Measurements from ENCODE around the gene CHMP5. TPM values are rescaled to one million over a fixed set of nuclear protein-coding genes. Genes with fewer than 3 reads are reported as not detected.

The CHMP5 gene
- total RNA-seq, 2 donors from 2014 or later: 50.0 to 55.9 TPM

- Histone ChIP-seq H3K4me1 (ENCODE audit: control insufficient read depth in 1 of 2, low read depth in 2 of 2) (peaks cover 2 to 38% of the 10 kb centered on the region in 2 donors), H3K9me3 (no peaks in the 10 kb centered on the region), H3K36me3 (no peaks in the 10 kb centered on the region), H3K27ac (peak overlapping the region; percentile 99), H3K27me3 (replicated peaks; ENCODE audit: insufficient read depth) (no peaks in the 10 kb centered on the region), H3K4me3 (peak overlapping the region; percentile 94)
- no peak for DNase-seq (ENCODE audit: low spot score)
- TF ChIP-seq CTCF (IDR thresholded peaks at IDR 0.05): no peak
- no peak for ATAC-seq (ENCODE audit: insufficient number of reproducible peaks, low FRiP score, low read depth)
Measured at GRCh38 chr9:33288828-33289483, 24.1 kb downstream of the CHMP5 start.

GRCh38 chr9:33289496-33289895 lies 24.6 kb downstream of the CHMP5 start:
- DNase-seq (ENCODE audit: low spot score) (no peak), ATAC-seq (ENCODE audit: insufficient number of reproducible peaks, low FRiP score, low read depth) (no peak)
- H3K9me3 ChIP-seq: no peaks in the 10 kb centered on the region
- peaks cover under 1% of the 10 kb centered on the region for H3K36me3 ChIP-seq
- H3K4me3 ChIP-seq: peak overlapping the region; percentile 94
- H3K4me1 ChIP-seq (ENCODE audit: control insufficient read depth in 1 of 2, low read depth in 2 of 2): peaks cover 2 to 40% of the 10 kb centered on the region in 2 donors
- peak overlapping the region; percentile 99 for H3K27ac ChIP-seq
- H3K27me3 ChIP-seq (replicated peaks; ENCODE audit: insufficient read depth): no peaks in the 10 kb centered on the region
- TF ChIP-seq CTCF (IDR thresholded peaks at IDR 0.05): no peak

- Histone ChIP-seq H3K4me1 (ENCODE audit: control insufficient read depth in 1 of 2, low read depth in 2 of 2) (peaks cover 2 to 40% of the 10 kb centered on the region in 2 donors), H3K4me3 (peak overlapping the region; percentile 94), H3K36me3 (peaks cover 5% of the 10 kb centered on the region), H3K27me3 (replicated peaks; ENCODE audit: insufficient read depth) (no peaks in the 10 kb centered on the region), H3K9me3 (no peaks in the 10 kb centered on the region), H3K27ac (peak overlapping the region; percentile 99)
- DNase-seq (ENCODE audit: low spot score) (no peak), ATAC-seq (ENCODE audit: insufficient number of reproducible peaks, low FRiP score, low read depth) (peak; percentile 70)
- TF ChIP-seq CTCF (IDR thresholded peaks at IDR 0.05): no peak
Measured at GRCh38 chr9:33289936-33290246, 25.0 kb downstream of the CHMP5 start.

GRCh38 chr9:33290247-33291030 lies 25.6 kb downstream of the CHMP5 start, which contains the start of gene NFX1:
Gene NFX1, plus strand, starts transcription at chr9:33290516. Its CDS starts 57 bp downstream, at chr9:33290573.
- peak; percentile 95 for DNase-seq (ENCODE audit: low spot score)
- Histone ChIP-seq H3K36me3 (peaks cover 8% of the 10 kb centered on the region), H3K4me1 (ENCODE audit: control insufficient read depth in 1 of 2, low read depth in 2 of 2) (peaks cover 2 to 40% of the 10 kb centered on the region in 2 donors), H3K9me3 (no peaks in the 10 kb centered on the region), H3K4me3 (peak within 1 kb of the TSS; percentile 94), H3K27me3 (replicated peaks; ENCODE audit: insufficient read depth) (no peaks in the 10 kb centered on the region), H3K27ac (peak within 1 kb of the TSS; percentile 99)
- TF ChIP-seq CTCF (IDR thresholded peaks at IDR 0.05): no peak
- peak; percentile 95 for ATAC-seq (ENCODE audit: insufficient number of reproducible peaks, low FRiP score, low read depth)

GRCh38 chr9:33291031-33291397 lies 26.2 kb downstream of the CHMP5 start:
- DNase-seq (ENCODE audit: low spot score) (no peak), ATAC-seq (ENCODE audit: insufficient number of reproducible peaks, low FRiP score, low read depth) (no peak)
- H3K9me3 ChIP-seq: no peaks in the 10 kb centered on the region
- TF ChIP-seq CTCF (IDR thresholded peaks at IDR 0.05): no peak
- H3K4me3 ChIP-seq: peak overlapping the region; percentile 94
- H3K36me3 ChIP-seq: peaks cover 8% of the 10 kb centered on the region
- peak overlapping the region; percentile 99 for H3K27ac ChIP-seq
- no peaks in the 10 kb centered on the region for H3K27me3 ChIP-seq (replicated peaks; ENCODE audit: insufficient read depth)
- H3K4me1 ChIP-seq (ENCODE audit: control insufficient read depth in 1 of 2, low read depth in 2 of 2): peaks cover 3 to 42% of the 10 kb centered on the region in 2 donors
